ENCODE data around the gene RDH13. TPM values are rescaled to one million over a fixed set of nuclear protein-coding genes. Genes with fewer than 3 reads are reported as not detected.

The RDH13 gene
- total RNA-seq = 4.6 and 8.7 TPM in 2 replicates

GRCh38 chr19:55062735-55063491 lies at the start of gene RDH13:
Gene RDH13 (minus strand): TSS chr19:55063148. CDS start chr19:55063032, 116 bp downstream.

GRCh38 chr19:55075371-55075998 lies 12.5 kb upstream of the RDH13 start, which contains the start of gene EPS8L1:
Gene EPS8L1 (plus strand): TSS chr19:55075869. CDS start chr19:55076445, 576 bp downstream.

Other genes with a start within 250 kb of the RDH13 start
- not detected in 2 replicates for gene KIR3DL1, start 246.7 kb downstream of the RDH13 start, total RNA-seq
- not detected in 2 replicates for gene KIR2DS4, start 230.5 kb downstream of the RDH13 start, total RNA-seq
- gene KIR3DL2, start 212.7 kb downstream of the RDH13 start, total RNA-seq = not detected in 2 replicates
- gene FCAR, start 188.9 kb downstream of the RDH13 start, total RNA-seq = not detected in 2 replicates
- gene NCR1, start 157.0 kb downstream of the RDH13 start, total RNA-seq = not detected in 2 replicates
- not detected in 2 replicates for gene NLRP7, start 115.6 kb downstream of the RDH13 start, total RNA-seq
- 0.14 TPM in 1 of 2 replicates, not detected in the other for gene NLRP2, start 96.8 kb downstream of the RDH13 start, total RNA-seq
- not detected in 2 replicates for gene GP6, start 24.9 kb downstream of the RDH13 start, total RNA-seq
- 0.09 and 0.85 TPM in 2 replicates for gene EPS8L1, start 12.7 kb upstream of the RDH13 start, total RNA-seq
- 23.8 and 26.1 TPM in 2 replicates for gene PPP1R12C, start 54.5 kb upstream of the RDH13 start, total RNA-seq
- 1.6 and 2.7 TPM in 2 replicates for gene TNNT1, start 86.1 kb upstream of the RDH13 start, total RNA-seq
- gene TNNI3, start 94.6 kb upstream of the RDH13 start, total RNA-seq = 0.18 TPM in 1 of 2 replicates, not detected in the other
- 0.09 and 0.14 TPM in 2 replicates for gene DNAAF3, start 103.5 kb upstream of the RDH13 start, total RNA-seq
- gene SYT5, start 117.1 kb upstream of the RDH13 start, total RNA-seq = under 0.01 and 0.09 TPM in 2 replicates
- 2.1 and 5.5 TPM in 2 replicates for gene PTPRH, start 146.4 kb upstream of the RDH13 start, total RNA-seq
- gene TMEM86B, start 165.6 kb upstream of the RDH13 start, total RNA-seq = 1.1 and 1.2 TPM in 2 replicates
- gene PPP6R1, start 195.9 kb upstream of the RDH13 start, total RNA-seq = 17.2 and 26.1 TPM in 2 replicates
- 18.1 and 19.1 TPM in 2 replicates for gene HSPBP1, start 217.0 kb upstream of the RDH13 start, total RNA-seq
- 4.4 and 6.6 TPM in 2 replicates for gene BRSK1, start 220.8 kb upstream of the RDH13 start, total RNA-seq

Measured in smooth muscle cell of bladder (primary cell).